Activated effector memory CD4-positive, alpha-beta T cell treated with Interleukin-2 at 50 U/mL for 16 hours (primary cell): Measurements from ENCODE around the gene SRGAP3.

Experiments used
- DNase-seq: peaks from one replicate; pipeline ENCODE4 v3.0.0-alpha.2; 2020

The SRGAP3 gene

GRCh38 chr3:9223672-9224071 is 25.8 kb downstream of the SRGAP3 start:
- no peak for DNase-seq

- no peak for DNase-seq
These were observed 26.3 kb downstream of the SRGAP3 start for GRCh38 chr3:9222956-9223639.

GRCh38 chr3:9222049-9222448 is 27.4 kb downstream of the SRGAP3 start:
- DNase-seq, result no peak

- no peak for DNase-seq
These were observed 31.0 kb downstream of the SRGAP3 start for GRCh38 chr3:9218514-9218846.

GRCh38 chr3:9217784-9218513 is 31.5 kb downstream of the SRGAP3 start:
- no peak for DNase-seq

GRCh38 chr3:9216736-9217135 is 32.7 kb downstream of the SRGAP3 start:
- no peak for DNase-seq

- no peak for DNase-seq
These were observed 34.8 kb downstream of the SRGAP3 start for GRCh38 chr3:9214599-9214998.

GRCh38 chr3:9214185-9214584 is 35.3 kb downstream of the SRGAP3 start:
- no peak for DNase-seq

- no peak for DNase-seq
These were observed 36.3 kb downstream of the SRGAP3 start for GRCh38 chr3:9213019-9213634.

GRCh38 chr3:9211155-9211950 is 38.1 kb downstream of the SRGAP3 start:
- DNase-seq, result no peak

- no peak for DNase-seq
These were observed 39.7 kb downstream of the SRGAP3 start for GRCh38 chr3:9209777-9210176.

GRCh38 chr3:9208605-9209152 is 40.8 kb downstream of the SRGAP3 start:
- no peak for DNase-seq

- DNase-seq, result no peak
These were observed 42.2 kb downstream of the SRGAP3 start for GRCh38 chr3:9207116-9207763.

- no peak for DNase-seq
These were observed 43.2 kb downstream of the SRGAP3 start for GRCh38 chr3:9206287-9206686.

- DNase-seq, result no peak
These were observed 43.9 kb downstream of the SRGAP3 start for GRCh38 chr3:9205345-9206143.

GRCh38 chr3:9204253-9204992 is 45.0 kb downstream of the SRGAP3 start:
- no peak for DNase-seq

GRCh38 chr3:9203317-9203716 is 46.1 kb downstream of the SRGAP3 start:
- no peak for DNase-seq

GRCh38 chr3:9202546-9202945 is 46.9 kb downstream of the SRGAP3 start:
- DNase-seq, result no peak

- DNase-seq, result no peak
These were observed 47.5 kb downstream of the SRGAP3 start for GRCh38 chr3:9201955-9202354.

GRCh38 chr3:9201266-9201665 is 48.2 kb downstream of the SRGAP3 start:
- DNase-seq, result no peak

GRCh38 chr3:9199775-9200174 is 49.7 kb downstream of the SRGAP3 start:
- DNase-seq, result no peak
